A549 treated with GW870086 at 1 μM for 4 hours (cell line): ENCODE data around the gene KAT7. TPM values are rescaled to one million over a fixed set of nuclear protein-coding genes. Genes with fewer than 3 reads are reported as not detected.

ENCODE experiments used
- total RNA-seq: library from RNA; stranded (reverse); fragments of 200-300 nt; extraction: Qiagen RNA extraction; gene quantifications from 5 replicates; pipeline ENCODE4 v1.2.3, GENCODE V29; 2022; ENCODE audit warnings: low read depth

Gene KAT7
- total RNA-seq = 24.0 to 28.7 TPM (median 27.4 TPM) in 5 replicates

GRCh38 chr17:49788478-49789242, at the start of gene KAT7:
Gene KAT7 (plus strand): TSS chr17:49788681. CDS start chr17:49788835, 154 bp downstream.

GRCh38 chr17:49763735-49764558, 24.5 kb upstream of the KAT7 start, which contains the start of gene FAM117A:
Gene FAM117A (minus strand): TSS chr17:49764131. CDS start chr17:49764087, 44 bp downstream.

GRCh38 chr17:49848019-49848473, 59.6 kb downstream of the KAT7 start, which contains the start of gene TAC4:
Gene TAC4 (minus strand): TSS chr17:49848069. CDS start chr17:49848017, 52 bp downstream.

Other genes with a start within 250 kb of the KAT7 start
- 0.43 to 0.80 TPM (median 0.68 TPM) in 5 replicates for gene NXPH3, start 212.8 kb upstream of the KAT7 start, total RNA-seq
- gene SPOP, start 110.6 kb upstream of the KAT7 start, total RNA-seq = 36.0 to 39.2 TPM (median 38.4 TPM) in 5 replicates
- 84.5 to 100 TPM (median 96.1 TPM) in 5 replicates for gene SLC35B1, start 80.7 kb upstream of the KAT7 start, total RNA-seq
- gene FAM117A, start 24.6 kb upstream of the KAT7 start, total RNA-seq = 1.2 to 1.3 TPM (median 1.2 TPM) in 5 replicates
- gene TAC4, start 59.4 kb downstream of the KAT7 start, total RNA-seq = not detected in 5 replicates
- gene DLX4, start 180.5 kb downstream of the KAT7 start, total RNA-seq = 1.7 to 2.3 TPM (median 2.3 TPM) in 5 replicates
- 0.05 to 0.10 TPM (median 0.07 TPM) in 4 of 5 replicates, not detected in the other for gene DLX3, start 206.5 kb downstream of the KAT7 start, total RNA-seq